ENCODE results near the gene C1QL1.
A peak's percentile ranks its signal among the peaks of the same experiment; 100 is the strongest.

Gene C1QL1

DNA sequence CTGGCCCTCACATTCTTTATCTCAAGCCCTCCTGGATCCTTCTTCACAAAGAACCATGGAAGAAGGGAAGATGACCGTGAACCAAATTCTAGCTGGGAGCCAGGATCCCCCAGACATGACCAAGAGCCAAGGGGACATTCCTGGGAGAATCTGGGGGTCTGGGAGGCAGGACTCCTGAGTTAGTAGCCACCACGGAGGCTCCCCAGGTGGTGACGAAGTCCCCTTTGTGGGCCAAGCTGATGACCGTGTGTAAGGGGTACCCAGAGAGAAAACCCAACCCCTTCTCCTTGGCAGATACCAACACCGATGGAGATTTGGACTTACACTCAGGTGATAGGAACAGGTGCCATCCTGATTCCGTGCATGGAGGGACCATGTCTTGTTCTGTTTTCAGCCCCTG, 46.0 kb downstream of the C1QL1 start:
- no peak overlapping the region for H3K4me2 ChIP-seq (ENCODE audit: low read length)
- no peak overlapping the region for H3K9ac ChIP-seq (ENCODE audit: low read length)
- no peak overlapping the region for H4K8ac ChIP-seq (ENCODE audit: low read depth, low read length)
- H3K79me2 ChIP-seq (ENCODE audit: control insufficient read depth, insufficient read depth, low read length, poor library complexity): no peaks in the 10 kb centered on the region
- H2BK120ac ChIP-seq (ENCODE audit: insufficient read depth, low read length, poor library complexity): no peak overlapping the region
- no peak overlapping the region for H2AK5ac ChIP-seq (ENCODE audit: low read length)
- H3K14ac ChIP-seq (ENCODE audit: low read length): no peak overlapping the region
- no peak overlapping the region for H2BK5ac ChIP-seq (ENCODE audit: low read depth, low read length, poor library complexity)
- no peak overlapping the region for H4K12ac ChIP-seq (ENCODE audit: low read depth, low read length)
- no peaks in the 10 kb centered on the region for H3K79me1 ChIP-seq (ENCODE audit: low read length)
- DNase-seq: no peak
- no peak overlapping the region for H3K18ac ChIP-seq (ENCODE audit: low read length)
- WGBS (ENCODE audit: extremely low coverage, insufficient coverage, insufficient read length): no CpG with 5 or more reads among the region's 6 CpGs
- H3K4me1 ChIP-seq (ENCODE audit: control insufficient read depth in 1 of 2, insufficient read depth in 2 of 2, low read length in 2 of 2): no peaks in the 10 kb centered on the region
- no peak overlapping the region for H2AFZ ChIP-seq (ENCODE audit: insufficient read depth, low read length, poor library complexity)
- peaks cover 15 to 16% of the 10 kb centered on the region in 2 experiments for H3K36me3 ChIP-seq (ENCODE audit: control insufficient read depth in 1 of 2, insufficient read depth in 2 of 2, low read length in 2 of 2)
- H4K91ac ChIP-seq (ENCODE audit: low read depth, low read length): no peak overlapping the region
- no peaks in the 10 kb centered on the region for H3K9me3 ChIP-seq (ENCODE audit: insufficient read depth, low read depth, low read length)
- H3K4ac ChIP-seq (ENCODE audit: low read depth, low read length): no peak overlapping the region
- H3K27ac ChIP-seq (ENCODE audit: low read depth, low read length): no peak overlapping the region
- H3K23ac ChIP-seq (ENCODE audit: low read length): no peak overlapping the region
- no peak overlapping the region for H3K4me3 ChIP-seq (ENCODE audit: low read depth, low read length)
- no peaks in the 10 kb centered on the region for H3K27me3 ChIP-seq (ENCODE audit: insufficient read depth, low read length)
- no peak overlapping the region for H2BK12ac ChIP-seq (ENCODE audit: low read length)

DNA sequence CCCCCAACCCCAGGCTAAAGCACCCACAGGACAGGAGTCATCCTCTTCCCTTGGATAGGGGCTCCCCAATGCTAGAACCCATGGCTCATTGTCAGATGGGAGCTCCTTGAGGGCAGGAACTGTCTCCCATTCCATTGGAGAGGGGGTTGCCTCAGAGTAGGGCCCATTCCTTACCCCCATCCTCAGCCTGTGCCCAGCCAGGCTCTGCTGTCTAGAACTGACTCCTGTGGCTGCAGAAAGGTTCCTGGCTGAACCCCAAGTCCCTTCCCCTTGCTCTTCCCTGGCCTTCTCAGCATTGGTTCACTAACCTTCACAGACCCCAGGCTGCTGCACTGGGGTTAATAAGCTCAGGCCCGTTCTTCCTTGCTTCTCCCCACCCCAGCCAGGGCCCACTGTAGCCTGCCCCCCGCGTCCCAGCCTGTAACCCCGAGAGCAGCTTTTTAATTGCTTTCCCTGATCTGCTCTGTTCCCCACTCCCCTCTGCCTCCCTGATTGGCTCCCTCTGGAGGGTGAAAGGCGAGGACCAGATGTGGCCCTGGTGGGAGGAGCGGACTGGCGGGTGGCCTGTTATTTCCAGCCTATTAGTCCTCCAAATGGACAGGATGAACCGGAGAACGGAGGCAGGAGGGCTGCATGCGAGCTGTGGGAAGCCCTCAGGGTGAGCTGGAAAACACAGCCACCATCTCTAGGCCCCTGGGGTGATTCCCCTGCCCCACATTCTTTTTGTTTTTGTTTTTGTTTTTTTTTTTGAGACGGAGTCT, 46.8 kb downstream of the C1QL1 start:
- Histone ChIP-seq H3K4me2 (ENCODE audit: low read length) (no peak overlapping the region), H2BK5ac (ENCODE audit: low read depth, low read length, poor library complexity) (no peak overlapping the region), H3K79me2 (ENCODE audit: control insufficient read depth, insufficient read depth, low read length, poor library complexity) (no peaks in the 10 kb centered on the region), H3K4me1 (ENCODE audit: control insufficient read depth in 1 of 2, insufficient read depth in 2 of 2, low read length in 2 of 2) (no peaks in the 10 kb centered on the region), H3K9ac (ENCODE audit: low read length) (no peak overlapping the region), H3K27ac (ENCODE audit: low read depth, low read length) (no peak overlapping the region), H3K18ac (ENCODE audit: low read length) (no peak overlapping the region), H3K23ac (ENCODE audit: low read length) (no peak overlapping the region), H4K12ac (ENCODE audit: low read depth, low read length) (no peak overlapping the region), H2AK5ac (ENCODE audit: low read length) (no peak overlapping the region), H3K14ac (ENCODE audit: low read length) (no peak overlapping the region), H2AFZ (ENCODE audit: insufficient read depth, low read length, poor library complexity) (no peak overlapping the region), H4K91ac (ENCODE audit: low read depth, low read length) (no peak overlapping the region), H2BK12ac (ENCODE audit: low read length) (no peak overlapping the region), H4K8ac (ENCODE audit: low read depth, low read length) (no peak overlapping the region), H3K4me3 (ENCODE audit: low read depth, low read length) (no peak overlapping the region), H2BK120ac (ENCODE audit: insufficient read depth, low read length, poor library complexity) (no peak overlapping the region), H3K79me1 (ENCODE audit: low read length) (no peaks in the 10 kb centered on the region), H3K9me3 (ENCODE audit: insufficient read depth, low read depth, low read length) (no peaks in the 10 kb centered on the region), H3K27me3 (ENCODE audit: insufficient read depth, low read length) (no peaks in the 10 kb centered on the region), H3K36me3 (ENCODE audit: control insufficient read depth in 1 of 2, insufficient read depth in 2 of 2, low read length in 2 of 2) (peaks cover 6 to 9% of the 10 kb centered on the region in 2 experiments), H3K4ac (ENCODE audit: low read depth, low read length) (no peak overlapping the region)
- WGBS (ENCODE audit: extremely low coverage, insufficient coverage, insufficient read length): no CpG with 5 or more reads among the region's 11 CpGs
- no peak for DNase-seq

DNA sequence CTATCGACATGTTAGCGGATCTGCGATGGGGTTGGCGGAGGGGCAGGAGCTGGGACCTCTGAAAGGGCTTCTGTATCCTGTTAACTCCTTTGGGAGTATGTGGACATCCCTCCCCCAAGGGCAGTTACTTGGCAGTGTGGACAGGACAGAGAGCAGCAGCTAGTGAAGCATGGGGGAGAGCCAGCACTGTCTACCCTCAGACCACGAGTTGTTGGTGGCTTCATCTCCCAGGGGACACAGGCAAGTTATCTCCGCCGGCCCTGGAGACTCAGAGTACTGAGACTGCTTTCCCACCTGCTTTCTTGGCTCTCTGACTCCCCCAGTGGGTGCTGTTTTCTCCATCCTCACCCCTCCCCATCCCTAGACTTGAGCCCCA, 47.5 kb downstream of the C1QL1 start:
- no peaks in the 10 kb centered on the region for H3K4me1 ChIP-seq (ENCODE audit: control insufficient read depth in 1 of 2, insufficient read depth in 2 of 2, low read length in 2 of 2)
- no peak overlapping the region for H2BK120ac ChIP-seq (ENCODE audit: insufficient read depth, low read length, poor library complexity)
- WGBS (ENCODE audit: extremely low coverage, insufficient coverage, insufficient read length): no CpG with 5 or more reads among the region's 7 CpGs
- H3K23ac ChIP-seq (ENCODE audit: low read length): no peak overlapping the region
- H3K18ac ChIP-seq (ENCODE audit: low read length): no peak overlapping the region
- no peak overlapping the region for H3K4me2 ChIP-seq (ENCODE audit: low read length)
- no peak overlapping the region for H4K12ac ChIP-seq (ENCODE audit: low read depth, low read length)
- DNase-seq: no peak
- H3K79me2 ChIP-seq (ENCODE audit: control insufficient read depth, insufficient read depth, low read length, poor library complexity): no peaks in the 10 kb centered on the region
- no peak overlapping the region for H3K27ac ChIP-seq (ENCODE audit: low read depth, low read length)
- H3K27me3 ChIP-seq (ENCODE audit: insufficient read depth, low read length): no peaks in the 10 kb centered on the region
- H2BK5ac ChIP-seq (ENCODE audit: low read depth, low read length, poor library complexity): no peak overlapping the region
- H3K79me1 ChIP-seq (ENCODE audit: low read length): no peaks in the 10 kb centered on the region
- H4K8ac ChIP-seq (ENCODE audit: low read depth, low read length): no peak overlapping the region
- H3K14ac ChIP-seq (ENCODE audit: low read length): no peak overlapping the region
- H2AK5ac ChIP-seq (ENCODE audit: low read length): no peak overlapping the region
- no peaks in the 10 kb centered on the region for H3K9me3 ChIP-seq (ENCODE audit: insufficient read depth, low read depth, low read length)
- H2BK12ac ChIP-seq (ENCODE audit: low read length): no peak overlapping the region
- H3K4me3 ChIP-seq (ENCODE audit: low read depth, low read length): no peak overlapping the region
- H4K91ac ChIP-seq (ENCODE audit: low read depth, low read length): no peak overlapping the region
- peaks cover 0 to 3% of the 10 kb centered on the region in 2 experiments for H3K36me3 ChIP-seq (ENCODE audit: control insufficient read depth in 1 of 2, insufficient read depth in 2 of 2, low read length in 2 of 2)
- no peak overlapping the region for H3K4ac ChIP-seq (ENCODE audit: low read depth, low read length)
- no peak overlapping the region for H3K9ac ChIP-seq (ENCODE audit: low read length)
- no peak overlapping the region for H2AFZ ChIP-seq (ENCODE audit: insufficient read depth, low read length, poor library complexity)

DNA sequence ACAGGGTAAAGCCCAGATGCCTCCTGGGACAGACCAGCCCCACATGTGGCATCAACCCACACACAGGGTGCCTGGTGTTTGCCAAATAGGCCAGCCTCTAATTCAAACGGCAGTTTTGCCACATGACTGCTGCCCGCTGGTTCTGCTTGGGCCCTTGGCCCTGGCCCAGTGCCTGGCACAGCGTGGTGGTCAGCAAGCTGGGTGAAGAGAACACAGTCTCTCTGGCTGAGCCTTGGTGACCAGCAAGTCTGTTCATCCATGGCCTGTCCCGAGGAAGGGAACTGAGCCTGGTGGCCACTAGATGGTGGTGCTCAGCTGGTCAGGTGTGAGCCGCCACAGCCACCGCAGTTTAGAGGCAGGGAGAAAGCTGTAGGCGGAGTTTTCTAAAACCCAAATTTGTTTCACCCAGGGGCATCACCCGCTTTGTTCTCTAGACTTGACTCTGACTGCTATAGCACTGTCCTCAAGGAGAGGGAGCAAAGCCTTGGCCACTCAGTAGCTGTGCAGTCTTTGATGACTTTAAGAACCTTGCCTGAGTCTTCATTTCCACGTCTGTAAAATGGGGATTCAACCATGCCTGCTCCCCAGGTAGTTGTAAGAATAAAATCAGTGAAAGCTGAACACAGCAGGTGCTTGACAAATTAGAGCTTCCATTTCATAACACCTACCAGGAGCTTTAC, 48.1 kb downstream of the C1QL1 start:
- H3K4ac ChIP-seq (ENCODE audit: low read depth, low read length): no peak overlapping the region
- H3K4me1 ChIP-seq (ENCODE audit: control insufficient read depth in 1 of 2, insufficient read depth in 2 of 2, low read length in 2 of 2): no peaks in the 10 kb centered on the region
- H4K12ac ChIP-seq (ENCODE audit: low read depth, low read length): no peak overlapping the region
- H3K23ac ChIP-seq (ENCODE audit: low read length): no peak overlapping the region
- no peak overlapping the region for H3K4me2 ChIP-seq (ENCODE audit: low read length)
- H3K9me3 ChIP-seq (ENCODE audit: insufficient read depth, low read depth, low read length): no peaks in the 10 kb centered on the region
- no peaks in the 10 kb centered on the region for H3K79me1 ChIP-seq (ENCODE audit: low read length)
- WGBS (ENCODE audit: extremely low coverage, insufficient coverage, insufficient read length): no CpG with 5 or more reads among the region's 9 CpGs
- H2AK5ac ChIP-seq (ENCODE audit: low read length): no peak overlapping the region
- H2AFZ ChIP-seq (ENCODE audit: insufficient read depth, low read length, poor library complexity): no peak overlapping the region
- peak; percentile 72 to 78 for DNase-seq
- H3K4me3 ChIP-seq (ENCODE audit: low read depth, low read length): no peak overlapping the region
- no peak overlapping the region for H3K18ac ChIP-seq (ENCODE audit: low read length)
- no peak overlapping the region for H2BK5ac ChIP-seq (ENCODE audit: low read depth, low read length, poor library complexity)
- H3K14ac ChIP-seq (ENCODE audit: low read length): no peak overlapping the region
- H4K8ac ChIP-seq (ENCODE audit: low read depth, low read length): no peak overlapping the region
- no peaks in the 10 kb centered on the region for H3K27me3 ChIP-seq (ENCODE audit: insufficient read depth, low read length)
- no peak overlapping the region for H3K27ac ChIP-seq (ENCODE audit: low read depth, low read length)
- no peak overlapping the region for H3K9ac ChIP-seq (ENCODE audit: low read length)
- no peak overlapping the region for H2BK12ac ChIP-seq (ENCODE audit: low read length)
- H4K91ac ChIP-seq (ENCODE audit: low read depth, low read length): no peak overlapping the region
- H2BK120ac ChIP-seq (ENCODE audit: insufficient read depth, low read length, poor library complexity): no peak overlapping the region
- H3K36me3 ChIP-seq (ENCODE audit: control insufficient read depth in 1 of 2, insufficient read depth in 2 of 2, low read length in 2 of 2): peaks cover 0 to 3% of the 10 kb centered on the region in 2 experiments
- no peaks in the 10 kb centered on the region for H3K79me2 ChIP-seq (ENCODE audit: control insufficient read depth, insufficient read depth, low read length, poor library complexity)

Measured in trophoblast cell (in vitro differentiated cells and primary cell).